Smooth muscle cell (in vitro differentiated cells): ENCODE measurements around the gene BMP8B. TPM values are rescaled to one million over a fixed set of nuclear protein-coding genes. Genes with fewer than 3 reads are reported as not detected.
"Not testable (repeated sequence)": the region's sequence is repeated elsewhere in the genome, so short reads cannot be mapped to it uniquely, and the experiment has no call there.

Experiments used
- DNase-seq: peaks from one replicate; lab custom pipeline; 2025; ENCODE audit not compliant: unreplicated experiment; lab: John Stamatoyannopoulos, UW
- H2AFZ ChIP-seq: fragments of 200-600 bp; sonication (generic); 2 replicates; pipeline ENCODE4 v1.6.0; 2016; ENCODE audit warnings: antibody characterized with exemption, low read depth, mild to moderate bottlenecking
- H3F3A ChIP-seq: fragments of 200-600 bp; sonication (generic); 2 replicates; pipeline ENCODE4 v1.6.0; 2017; ENCODE audit warnings: antibody characterized with exemption, low read depth
- H3K27ac ChIP-seq: fragments of 200-600 bp; sonication (generic); 2 replicates; pipeline ENCODE4 v1.5.1; 2016; ENCODE audit warnings: low read depth, mild to moderate bottlenecking
- H3K27me3 ChIP-seq: fragments of 200-600 bp; sonication (generic); 2 replicates; pipeline ENCODE4 v1.6.1; 2016; ENCODE audit warnings: low read depth, mild to moderate bottlenecking
- H3K36me3 ChIP-seq: fragments of 200-600 bp; sonication (generic); 2 replicates; pipeline ENCODE4 v1.5.1; 2016; ENCODE audit warnings: low read depth
- H3K4me1 ChIP-seq: fragments of 200-600 bp; sonication (generic); 2 replicates; pipeline ENCODE4 v1.5.1; 2016; ENCODE audit warnings: low read depth
- H3K4me2 ChIP-seq: fragments of 200-600 bp; sonication (generic); 2 replicates; pipeline ENCODE4 v1.6.0; 2016; ENCODE audit warnings: mild to moderate bottlenecking
- H3K4me3 ChIP-seq: fragments of 200-600 bp; sonication (generic); 2 replicates; pipeline ENCODE4 v1.5.1; 2016; ENCODE audit warnings: mild to moderate bottlenecking
- H3K79me2 ChIP-seq: fragments of 200-600 bp; sonication (generic); 2 replicates; pipeline ENCODE4 v1.6.0; 2016; ENCODE audit warnings: low read depth, mild to moderate bottlenecking
- H3K9ac ChIP-seq: fragments of 200-600 bp; sonication (generic); 2 replicates; pipeline ENCODE4 v1.6.0; 2016; ENCODE audit warnings: low read depth
- H3K9me3 ChIP-seq: fragments of 200-600 bp; sonication (generic); replicated peaks from 2 replicates; pipeline ENCODE4 v1.5.1; 2016; ENCODE audit warnings: low read depth
- H4K20me1 ChIP-seq: fragments of 200-600 bp; sonication (generic); 2 replicates; pipeline ENCODE4 v1.6.0; 2016; ENCODE audit warnings: low read depth
- CTCF ChIP-seq: fragments of 200-600 bp; sonication (generic); IDR thresholded peaks from 2 replicates; pipeline ENCODE4 v1.5.1; 2017; ENCODE audit warnings: borderline replicate concordance, mild to moderate bottlenecking, antibody characterized with exemption; ENCODE audit not compliant: insufficient read depth, poor library complexity, severe bottlenecking
- WGBS: methylation state at CpG from one replicate; pipeline ENCODE4 v1.1.7; 2016; ENCODE audit warnings: low lambda C conversion rate; 5-methylcytosine and 5-hydroxymethylcytosine counted together
- polyA plus RNA-seq: library from polyadenylated mRNA; unstranded; fragments of >200 nt; fragmentation: Nextera tagmentation; extraction: Ambion mirVana; gene quantifications from 2 replicates; pipeline ENCODE4 v1.2.1, GENCODE V29; 2016
- total RNA-seq: library from RNA; depleted of rRNA; stranded (reverse); fragments of >200 nt; gene quantifications from 2 replicates; pipeline ENCODE4 v1.2.3, GENCODE V29; 2014

Gene BMP8B
- total and polyA plus RNA-seq, 2 experiments from 2014 or later = 0.06 TPM; not detected in 1

GRCh38 chr1:39829791-39830533, 41.3 kb upstream of the BMP8B start:
- peak overlapping the region; percentile 16 for H3K9ac ChIP-seq
- peak overlapping the region; percentile 63 for H3K27ac ChIP-seq
- 34% methylated on average over 6 of the region's 6 CpGs for WGBS
- no peaks in the 10 kb centered on the region for H3K27me3 ChIP-seq
- no peak overlapping the region for H2AFZ ChIP-seq
- H3K9me3 ChIP-seq = no peaks in the 10 kb centered on the region
- H3F3A ChIP-seq = no peaks in the 10 kb centered on the region
- no peaks in the 10 kb centered on the region for H4K20me1 ChIP-seq
- no peaks in the 10 kb centered on the region for H3K36me3 ChIP-seq
- H3K79me2 ChIP-seq = no peaks in the 10 kb centered on the region
- peak overlapping the region; percentile 4 for H3K4me2 ChIP-seq
- no peak overlapping the region for H3K4me3 ChIP-seq
- TF ChIP-seq CTCF = no peak
- peaks cover 11% of the 10 kb centered on the region for H3K4me1 ChIP-seq
- DNase-seq = no peak

- WGBS = 95% methylated on average over 2 of the region's 2 CpGs
- Histone ChIP-seq H4K20me1 (no peaks in the 10 kb centered on the region), H3F3A (no peaks in the 10 kb centered on the region), H3K4me1 (peaks cover 11% of the 10 kb centered on the region), H2AFZ (no peak overlapping the region), H3K4me2 (no peak overlapping the region), H3K9ac (no peak overlapping the region), H3K9me3 (no peaks in the 10 kb centered on the region), H3K27ac (no peak overlapping the region), H3K79me2 (no peaks in the 10 kb centered on the region), H3K4me3 (no peak overlapping the region), H3K27me3 (no peaks in the 10 kb centered on the region), H3K36me3 (no peaks in the 10 kb centered on the region)
- no peak for DNase-seq
- TF ChIP-seq CTCF = no peak
Observed at GRCh38 chr1:39828734-39829133, 40.1 kb upstream of the BMP8B start.

GRCh38 chr1:39828255-39828654, 39.6 kb upstream of the BMP8B start:
- not testable (repeated sequence) for H3K4me3 ChIP-seq, H3K36me3 ChIP-seq, H3K27me3 ChIP-seq, H3K79me2 ChIP-seq, H3K9ac ChIP-seq, H4K20me1 ChIP-seq, H3K9me3 ChIP-seq, H3K4me2 ChIP-seq, H3K27ac ChIP-seq, H2AFZ ChIP-seq, DNase-seq, H3F3A ChIP-seq
- 93% methylated on average over 6 of the region's 6 CpGs for WGBS
- peaks cover 11% of the 10 kb centered on the region for H3K4me1 ChIP-seq

- Histone ChIP-seq H3K4me1 (peaks cover 11% of the 10 kb centered on the region), H3K9ac (no peak overlapping the region), H3K4me3 (no peak overlapping the region), H3K36me3 (no peaks in the 10 kb centered on the region), H2AFZ (no peak overlapping the region), H3F3A (no peaks in the 10 kb centered on the region), H3K9me3 (no peaks in the 10 kb centered on the region), H3K79me2 (no peaks in the 10 kb centered on the region), H3K27me3 (no peaks in the 10 kb centered on the region), H3K4me2 (no peak overlapping the region), H3K27ac (no peak overlapping the region), H4K20me1 (no peaks in the 10 kb centered on the region)
- TF ChIP-seq CTCF = no peak
- DNase-seq = no peak
- WGBS = 50% methylated on average over 7 of the region's 7 CpGs
Observed at GRCh38 chr1:39827201-39827600, 38.5 kb upstream of the BMP8B start.
